Gastroesophageal sphincter (tissue), 3 donors: ENCODE measurements around the gene SKP2.

Experiments
- CTCF ChIP-seq, 4 experiments: fragments of 200-600 bp in 2 of 4; fragments of 450-650 bp in 2 of 4; sonication (generic) in 1 of 4; IDR thresholded peaks; one replicate each; pipeline ENCODE4 v1.5.1; 2017 to 2019; ENCODE audit warnings: antibody characterized with exemption in 4 of 4, mild to moderate bottlenecking in 2 of 4, moderate library complexity in 2 of 4
- POLR2A ChIP-seq, 2 donors: fragments of 450-650 bp; IDR thresholded peaks; one replicate each; pipeline ENCODE4 v1.6.1; 2017; ENCODE audit warnings: antibody characterized with exemption in 2 of 2, mild to moderate bottlenecking in 2 of 2, moderate library complexity in 1 of 2

GRCh38 chr5:36202521-36202961 lies 50.6 kb downstream of the SKP2 start:
- TF ChIP-seq POLR2A (IDR thresholded peaks at IDR 0.05) (no peak), CTCF (IDR thresholded peaks at IDR 0.05) (no peak)
